SKM-1 (cell line): ENCODE data around the gene MFNG.
A peak's percentile ranks its signal among the peaks of the same experiment; 100 is the strongest.

Experiments
- DNase-seq: peaks from one replicate; lab custom pipeline; 2025; ENCODE audit not compliant: unreplicated experiment; lab: John Stamatoyannopoulos, UW

The MFNG gene

DNA sequence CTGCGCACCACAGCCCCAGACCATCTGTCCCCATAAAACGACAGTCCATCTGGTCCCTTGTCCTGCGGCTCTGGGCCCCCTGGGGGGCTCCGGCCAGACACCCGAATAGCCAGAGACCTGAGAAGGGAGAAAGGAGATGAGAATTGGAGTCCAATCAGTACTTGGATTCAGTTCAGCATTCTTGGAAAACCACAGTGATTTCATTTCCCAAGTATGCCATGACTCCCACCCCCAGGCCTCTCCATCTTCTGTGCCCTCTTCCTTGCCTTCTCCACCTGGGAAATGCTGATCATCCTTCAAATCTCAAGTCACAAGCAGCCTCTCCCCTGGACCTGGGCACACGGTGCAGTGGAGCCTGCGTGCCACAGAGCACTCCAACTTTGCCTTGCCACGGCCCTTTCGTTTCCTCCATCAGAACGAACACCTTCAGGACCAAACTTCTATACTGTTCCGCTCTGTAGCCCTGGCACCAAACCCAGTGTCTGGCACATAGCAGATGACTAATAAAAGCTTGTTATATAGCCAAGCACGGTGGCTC, 10.9 kb upstream of the MFNG start:
- DNase-seq, result no peak

DNA sequence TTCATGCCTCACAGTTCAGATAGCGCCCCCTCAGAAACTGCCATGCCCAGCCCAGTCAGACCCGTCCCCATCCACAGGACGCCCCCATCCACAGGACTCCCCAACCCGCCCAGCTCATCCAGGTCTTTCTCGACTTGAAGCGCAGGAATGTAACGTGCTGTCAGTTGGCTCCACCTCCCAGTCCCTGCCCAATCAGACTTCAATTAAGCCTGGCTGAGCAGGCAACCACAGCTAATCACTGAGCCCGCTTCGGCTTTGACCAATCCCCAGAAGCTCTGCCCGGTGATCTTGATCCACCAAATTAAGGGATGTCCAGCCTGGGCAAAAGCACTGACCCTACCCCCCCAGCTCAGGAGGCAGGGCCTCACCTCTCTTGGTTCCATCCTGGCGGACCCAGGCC, 10.5 kb upstream of the MFNG start:
- no peak for DNase-seq

DNA sequence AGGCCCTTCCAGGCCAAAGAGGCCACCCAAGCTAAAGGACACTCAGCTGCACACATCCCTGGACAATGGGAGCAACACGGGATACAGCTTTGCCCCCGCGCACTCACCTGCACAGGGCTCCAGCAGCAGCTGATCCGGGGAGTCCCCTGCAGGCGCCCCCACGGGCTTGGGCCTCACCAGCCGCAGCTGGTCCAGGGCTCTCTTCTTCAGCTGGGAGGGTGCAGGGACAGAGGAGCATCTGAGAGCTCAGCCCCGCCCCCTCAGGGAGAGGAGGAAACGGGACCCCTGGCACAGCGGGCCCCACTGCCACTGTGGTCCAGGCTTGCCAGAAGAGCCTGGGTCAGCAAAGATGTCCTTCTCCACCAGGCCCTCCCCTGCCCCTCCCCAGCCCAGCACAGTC, 7.8 kb upstream of the MFNG start:
- DNase-seq, result no peak

DNA sequence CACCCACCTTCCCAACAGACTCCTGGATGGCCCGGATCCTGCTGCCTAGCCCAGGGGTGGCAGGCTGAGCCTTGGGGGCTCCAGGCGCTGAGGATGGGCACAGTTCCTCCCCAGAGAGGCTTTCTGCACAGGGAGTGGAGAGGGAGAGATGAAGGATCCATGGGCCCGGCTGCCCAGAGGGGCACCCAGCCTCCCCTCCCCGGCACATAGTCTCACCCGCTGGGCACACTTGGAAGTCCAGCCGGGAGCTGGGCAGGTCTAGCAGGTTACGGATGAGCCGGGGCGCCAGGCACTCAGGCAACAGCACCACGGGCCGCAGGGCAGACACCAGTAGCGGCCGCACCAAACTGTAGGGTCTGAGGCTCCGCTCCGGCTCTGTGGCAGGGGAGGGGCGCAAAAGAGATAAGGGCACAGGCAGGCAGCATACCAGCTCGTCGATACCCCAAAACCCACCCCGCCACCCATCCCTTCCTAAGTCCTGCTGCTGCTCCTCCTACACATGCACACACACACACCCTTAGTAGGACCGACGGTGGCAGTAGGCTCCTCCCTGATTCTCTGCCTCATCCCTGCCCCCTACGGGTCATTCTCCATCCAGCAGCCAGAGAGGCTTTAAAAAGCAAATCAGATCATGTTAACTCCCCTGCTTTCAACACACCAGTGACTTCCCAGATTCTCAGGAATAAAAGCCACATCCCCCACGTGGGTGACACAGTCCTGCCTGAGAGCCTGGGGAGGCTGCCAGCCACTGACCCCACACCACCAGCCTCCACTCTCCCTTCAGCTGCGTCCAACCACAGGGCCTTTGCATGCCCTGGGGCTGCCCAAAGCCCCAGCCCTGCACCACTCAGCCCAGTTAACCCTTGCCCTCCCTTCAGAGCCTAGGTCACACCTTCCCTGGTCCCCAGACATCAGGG, 6.5 kb upstream of the MFNG start:
- DNase-seq, result peak; percentile 75

DNA sequence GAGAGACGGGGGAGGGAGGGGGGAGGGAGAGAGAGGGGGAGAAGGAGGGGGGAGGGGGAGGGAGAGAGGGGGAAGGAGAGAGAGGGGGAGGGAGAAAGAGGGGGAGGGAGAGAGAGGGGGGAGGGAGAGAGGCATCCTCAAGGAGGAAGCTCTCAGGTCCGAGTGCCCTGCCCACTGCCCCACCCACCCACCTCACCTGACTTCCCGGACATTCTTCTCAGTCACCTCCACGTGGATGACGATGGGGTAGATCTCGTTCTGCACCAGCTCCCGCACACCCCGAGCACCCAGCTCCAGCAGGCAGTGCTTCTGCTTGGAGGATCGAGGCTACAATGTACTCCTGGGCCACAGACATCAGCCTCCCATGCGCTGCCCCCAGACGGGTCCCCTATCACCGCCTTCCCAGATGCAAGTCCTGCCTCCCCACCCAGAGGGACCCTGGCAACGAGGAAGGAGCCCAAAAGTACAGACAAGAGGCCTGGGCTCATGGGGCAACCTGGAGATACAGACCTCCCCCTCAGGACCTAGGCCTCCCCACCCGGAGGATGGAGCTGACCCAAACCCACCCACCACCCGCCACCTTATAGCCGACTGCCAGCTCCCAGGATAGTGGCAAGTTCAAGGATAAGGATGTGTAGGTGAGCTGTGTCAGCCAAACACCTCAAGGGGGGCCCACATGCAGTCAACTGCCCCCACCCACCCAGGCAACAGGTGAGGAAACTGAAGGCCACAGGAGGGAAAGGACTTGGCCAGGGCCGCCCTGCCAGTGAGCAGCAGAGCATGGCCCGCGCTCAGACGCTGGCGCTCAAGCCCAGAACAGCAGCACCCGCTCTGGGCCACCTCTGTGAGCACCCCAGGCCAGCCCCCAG, 5.6 kb upstream of the MFNG start:
- no peak for DNase-seq

DNA sequence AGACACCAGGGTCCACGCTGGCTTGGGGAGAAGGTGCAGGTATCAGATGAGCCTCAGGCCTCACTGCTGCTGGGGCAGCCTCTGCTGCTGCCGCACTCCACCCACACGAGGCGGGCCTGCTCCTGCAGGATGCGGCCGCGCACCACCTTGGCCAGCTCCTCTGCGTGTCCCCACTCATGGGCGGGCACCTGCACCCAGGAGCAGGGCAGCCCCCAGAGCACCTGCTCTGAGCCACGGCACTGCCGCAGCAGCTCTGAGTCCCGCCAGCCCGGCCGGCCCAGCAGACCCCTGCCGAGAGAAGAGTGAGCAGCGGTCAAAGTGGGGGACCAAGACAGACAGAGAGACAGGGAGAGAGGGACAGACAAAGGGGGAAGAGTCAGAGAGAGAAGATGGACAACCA, 4.9 kb upstream of the MFNG start:
- no peak for DNase-seq

DNA sequence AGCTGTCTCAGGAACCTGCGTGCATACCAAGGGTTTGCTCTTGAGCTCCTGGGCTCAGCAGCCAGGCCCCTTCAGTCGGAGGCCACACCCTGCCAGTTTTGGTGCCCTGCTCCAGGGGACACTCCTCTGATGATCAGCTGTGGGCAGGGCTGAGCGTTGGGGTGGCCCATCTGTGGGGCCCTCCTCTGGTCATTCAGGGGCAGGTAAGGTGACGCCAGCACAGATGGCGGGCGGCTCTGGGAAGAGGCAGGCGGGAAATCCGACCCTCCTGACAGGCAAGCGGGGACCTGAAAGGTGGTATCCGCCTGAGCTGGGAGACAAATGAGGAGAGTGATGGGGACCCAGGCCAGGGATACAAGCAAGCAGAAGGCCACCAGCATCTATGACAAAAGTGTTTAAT, 3.8 kb upstream of the MFNG start:
- DNase-seq, result no peak

DNA sequence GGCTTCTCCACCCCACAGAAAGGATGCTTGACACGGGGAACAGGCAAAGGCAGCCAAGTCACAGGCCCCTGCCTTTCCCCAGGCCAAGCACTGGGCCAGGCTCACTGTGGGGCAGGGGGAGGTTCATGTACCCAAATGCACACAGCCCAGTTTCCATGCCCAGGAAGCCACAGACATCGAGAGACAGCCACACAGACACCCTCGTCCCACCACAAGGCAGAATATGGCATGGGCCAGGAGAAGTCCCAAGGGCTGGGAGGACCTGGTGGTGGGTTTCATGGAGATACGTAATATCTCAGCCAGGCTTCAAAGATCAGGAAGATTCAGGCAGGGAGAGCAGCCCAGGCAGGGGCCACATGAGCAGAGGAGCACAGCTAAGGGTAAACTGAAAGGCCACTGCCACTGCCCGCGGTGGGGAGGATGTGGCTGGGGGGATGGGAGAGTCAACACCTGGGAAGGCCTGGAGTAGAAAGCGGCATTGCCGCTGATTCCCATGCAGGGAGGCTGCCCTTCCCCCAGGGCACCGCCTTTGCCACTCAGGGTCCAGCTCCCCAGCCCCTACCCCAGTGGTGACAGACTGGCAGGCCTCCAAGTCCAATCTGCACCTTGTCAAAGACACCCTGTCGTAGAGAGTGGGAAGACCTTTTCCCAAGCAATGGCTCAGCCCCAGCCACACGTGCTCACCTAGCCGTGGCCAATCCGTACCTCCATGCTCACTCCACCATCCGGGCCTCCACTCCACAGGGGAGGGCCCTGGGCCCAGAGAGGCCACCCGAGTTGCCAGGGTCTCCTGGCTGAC, 2.4 kb upstream of the MFNG start:
- DNase-seq, result no peak

DNA sequence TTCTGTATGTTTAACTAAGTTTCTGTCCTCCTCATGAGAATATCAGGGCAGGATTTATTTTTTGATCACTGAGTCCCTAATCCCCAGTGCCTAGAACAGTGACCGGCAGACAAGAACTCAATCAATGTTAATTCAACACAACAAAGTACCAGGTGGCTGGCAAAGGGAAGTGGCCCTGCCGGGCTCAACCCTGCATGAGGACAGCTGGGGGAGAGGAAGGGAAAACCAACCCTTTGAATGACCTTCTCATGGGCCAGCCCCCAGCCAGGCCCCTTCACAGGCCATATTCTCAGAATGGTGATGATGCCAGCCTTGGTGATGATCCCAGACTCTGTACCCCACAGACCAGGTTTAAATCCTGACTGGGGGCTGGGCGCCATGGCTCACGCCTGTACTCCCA, 1.4 kb upstream of the MFNG start:
- DNase-seq, result no peak

DNA sequence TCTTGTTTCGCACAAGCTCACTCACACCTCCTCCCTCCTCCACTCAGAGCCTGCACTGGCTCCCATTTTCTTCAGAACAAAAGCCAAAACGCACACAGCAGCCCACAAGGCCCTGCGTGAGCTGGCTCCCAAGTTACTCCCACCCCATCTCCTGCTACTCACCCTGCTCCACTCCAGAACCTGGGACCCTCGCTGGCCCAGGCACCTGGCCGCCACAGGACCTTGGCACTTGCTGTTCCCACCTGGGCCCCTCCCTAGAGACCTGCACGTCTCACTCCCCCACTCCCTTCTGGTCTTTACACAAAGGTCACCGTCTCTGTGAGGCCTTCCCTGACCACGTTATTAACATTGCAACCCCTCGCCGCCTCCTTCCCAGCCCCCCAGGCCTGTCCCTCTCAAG, 945 bp upstream of the MFNG start:
- DNase-seq, result no peak

DNA sequence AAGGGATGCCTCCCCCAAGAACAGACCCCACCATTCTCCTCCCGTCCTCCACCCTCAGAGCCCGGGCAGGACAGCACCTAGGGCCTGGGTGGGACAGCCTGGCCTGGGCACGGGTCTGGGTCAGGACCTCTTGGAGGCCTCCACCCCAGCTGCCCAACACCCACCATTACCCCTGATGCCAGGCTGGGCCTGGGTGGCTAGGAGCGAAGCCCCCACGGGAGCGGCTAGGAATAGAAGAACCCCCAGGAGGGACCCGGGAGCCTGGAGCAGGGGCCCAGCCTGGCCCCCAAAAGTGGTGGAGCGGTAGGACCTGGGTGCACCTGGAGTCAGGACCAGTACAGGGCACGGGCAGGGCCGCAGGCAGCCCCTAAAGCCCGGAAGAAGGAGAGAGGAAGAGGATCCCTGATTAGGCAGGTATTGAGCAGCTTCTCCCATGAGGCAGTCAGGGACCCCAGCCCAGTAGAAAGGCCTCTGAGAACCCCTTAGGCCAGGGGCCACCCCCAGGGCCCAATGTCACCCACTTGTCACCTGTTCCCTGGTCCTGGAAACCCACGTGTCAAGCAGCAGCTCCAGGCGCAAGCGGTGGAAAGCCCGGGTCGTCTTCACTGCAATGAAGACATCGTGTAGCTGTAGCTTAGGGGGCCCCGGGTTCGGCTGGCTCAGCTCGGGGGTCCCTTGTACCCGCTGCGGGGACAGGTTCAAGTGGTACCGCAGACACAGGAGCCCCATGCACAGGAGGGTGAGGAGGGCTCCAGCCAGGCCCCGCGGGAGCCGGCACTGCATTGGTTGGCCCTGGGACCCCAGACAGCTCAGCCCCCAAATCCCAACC, 575 bp downstream of the MFNG start:
- DNase-seq, result no peak

DNA sequence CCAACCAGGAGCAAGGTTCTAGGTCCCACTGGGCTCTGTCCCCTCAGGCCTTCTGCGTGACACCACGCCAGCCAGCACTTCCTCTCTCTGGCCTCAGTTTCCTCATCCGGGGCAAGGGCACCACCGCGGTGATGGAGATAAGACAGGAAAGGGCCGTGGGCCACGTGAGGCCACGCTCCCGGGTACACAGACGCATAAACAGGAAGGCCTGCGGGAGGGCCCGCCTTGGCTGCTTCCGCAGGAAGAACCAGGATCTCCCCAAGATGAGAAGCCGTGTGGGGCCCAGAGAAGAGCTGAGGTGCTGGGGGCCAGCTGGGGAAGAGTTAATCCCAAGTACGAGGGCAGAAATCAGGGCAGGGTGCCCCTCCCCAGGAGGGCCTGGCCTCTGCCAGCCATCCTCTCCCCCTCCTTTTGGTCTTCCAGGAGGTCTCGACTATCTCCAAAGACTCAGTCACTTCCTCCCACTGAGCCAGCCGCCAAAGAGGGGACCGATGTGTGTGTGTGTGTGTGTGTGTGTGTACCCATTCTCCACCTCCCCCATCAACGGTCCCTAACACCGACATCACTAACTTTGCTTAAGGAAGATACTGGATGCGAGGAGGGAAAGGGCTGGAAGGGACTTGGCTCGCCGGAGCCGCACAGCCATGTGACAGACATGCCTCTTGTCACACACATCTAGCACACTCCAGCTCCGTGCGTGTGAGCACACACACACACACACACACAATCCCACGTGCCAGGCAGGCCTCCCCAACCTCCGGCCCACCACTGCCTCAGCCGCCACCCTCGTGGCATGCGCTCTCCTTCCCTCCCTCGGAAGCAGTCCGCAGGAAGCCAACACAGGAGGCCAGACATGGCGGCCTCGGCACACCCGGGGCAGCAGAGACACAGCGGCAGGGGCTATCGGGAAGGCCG, 1.4 kb downstream of the MFNG start:
- DNase-seq, result peak; percentile 90

DNA sequence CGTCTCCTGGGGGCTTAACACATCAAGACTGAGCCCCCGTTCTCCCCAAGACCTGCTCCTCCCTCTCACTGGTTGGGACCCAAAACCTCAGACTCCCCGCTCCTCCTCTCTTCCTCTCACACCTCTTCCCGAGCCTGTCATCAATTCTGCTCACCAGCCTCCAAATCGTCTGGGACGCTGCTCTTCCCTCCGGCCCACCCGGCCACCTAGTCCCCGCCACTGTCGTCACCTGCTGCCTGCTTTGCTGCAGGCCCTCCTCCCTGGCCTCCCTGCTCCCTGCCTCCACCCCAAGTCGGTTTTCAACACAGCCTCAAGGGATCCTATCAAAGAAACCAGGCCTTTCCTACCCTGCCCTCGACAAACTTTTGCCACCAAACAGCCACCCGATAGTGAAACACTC, 3.1 kb downstream of the MFNG start:
- no peak for DNase-seq

DNA sequence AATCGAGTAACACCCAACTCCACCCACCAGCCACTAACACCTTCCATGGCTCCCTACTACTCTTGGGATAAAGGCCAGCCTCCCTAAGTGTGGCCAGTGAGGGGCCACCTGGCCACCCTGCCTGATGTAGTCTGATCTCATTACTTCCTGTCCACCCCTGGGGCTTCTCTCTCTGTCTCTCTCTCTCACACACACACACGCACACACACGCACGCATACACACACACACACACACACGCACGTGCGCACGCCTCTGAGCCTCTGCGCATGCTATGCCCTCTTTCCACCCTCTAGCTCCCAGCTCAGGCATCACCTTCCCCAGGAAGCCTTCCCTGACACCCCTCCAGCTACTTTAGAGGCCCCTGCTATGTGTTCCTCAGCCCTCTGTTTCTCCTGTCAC, 3.9 kb downstream of the MFNG start:
- no peak for DNase-seq

DNA sequence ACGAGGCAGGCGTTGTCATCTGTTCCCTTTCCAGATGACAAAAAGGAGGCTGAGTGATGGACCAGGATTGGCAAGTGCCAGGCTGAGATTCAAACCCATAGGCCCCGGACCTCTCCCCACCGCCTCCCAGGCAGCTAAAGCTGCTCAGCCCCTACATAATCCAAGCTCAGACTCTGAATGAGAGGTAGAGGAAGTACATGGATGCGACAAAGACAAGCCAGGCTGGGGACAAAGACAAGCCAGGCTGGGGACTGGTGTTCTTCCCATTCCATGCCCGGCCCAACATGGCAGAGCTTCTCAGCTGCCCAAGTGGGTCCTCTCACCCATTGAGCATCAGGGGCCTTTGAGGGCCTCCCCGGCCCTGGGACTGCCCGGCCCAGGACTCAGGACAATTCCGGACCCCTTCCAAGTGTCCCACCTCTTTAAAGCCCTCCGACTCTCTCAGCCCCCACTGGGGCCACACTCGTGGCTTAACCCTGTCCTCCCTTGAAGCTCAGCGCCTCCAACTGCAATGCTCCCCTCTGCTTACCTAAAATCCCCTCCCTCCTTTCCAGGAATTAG, 4.8 kb downstream of the MFNG start:
- no peak for DNase-seq

DNA sequence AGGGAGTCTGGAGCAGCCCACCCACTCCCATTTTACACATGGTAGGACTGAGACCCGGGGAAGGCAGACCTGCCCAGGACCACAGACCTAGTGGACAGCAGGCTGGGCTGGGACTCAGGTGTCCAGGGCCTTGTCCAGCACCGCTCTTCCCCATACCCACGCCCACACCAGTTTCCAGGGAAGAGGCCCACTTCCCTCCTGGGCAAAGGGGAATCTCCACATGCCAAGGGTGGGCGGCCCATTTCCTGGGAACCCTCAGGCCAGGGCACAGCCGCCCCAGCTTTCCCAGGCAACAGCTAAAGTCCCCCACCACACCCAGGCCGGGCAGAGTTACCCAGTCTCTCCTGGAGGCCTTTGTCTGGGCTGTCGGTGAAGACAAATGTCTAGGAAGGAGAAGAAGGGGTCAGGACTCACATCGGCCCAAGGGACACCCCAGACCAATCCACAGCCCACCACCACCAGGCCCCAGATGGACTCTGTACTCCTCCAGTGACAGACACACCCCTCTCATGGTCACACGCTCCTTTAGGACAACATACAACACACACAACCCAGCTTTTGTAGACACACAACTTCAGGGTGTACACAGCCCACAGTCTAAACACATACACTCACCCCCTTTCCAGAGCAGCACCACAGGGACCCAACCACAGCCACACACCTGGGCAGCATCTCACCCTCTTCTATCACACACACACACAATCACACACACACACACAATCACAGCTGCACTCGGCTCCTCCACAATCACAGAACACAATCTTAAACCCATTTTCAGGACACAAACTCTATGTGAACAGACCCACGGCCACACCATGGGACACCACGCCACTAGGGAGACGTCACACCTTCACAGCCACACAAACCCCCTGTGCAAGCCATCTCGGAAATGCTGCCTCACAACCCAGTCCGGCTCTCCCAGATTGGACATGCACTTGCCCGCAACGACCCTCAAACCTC, 5.5 kb downstream of the MFNG start:
- no peak for DNase-seq

DNA sequence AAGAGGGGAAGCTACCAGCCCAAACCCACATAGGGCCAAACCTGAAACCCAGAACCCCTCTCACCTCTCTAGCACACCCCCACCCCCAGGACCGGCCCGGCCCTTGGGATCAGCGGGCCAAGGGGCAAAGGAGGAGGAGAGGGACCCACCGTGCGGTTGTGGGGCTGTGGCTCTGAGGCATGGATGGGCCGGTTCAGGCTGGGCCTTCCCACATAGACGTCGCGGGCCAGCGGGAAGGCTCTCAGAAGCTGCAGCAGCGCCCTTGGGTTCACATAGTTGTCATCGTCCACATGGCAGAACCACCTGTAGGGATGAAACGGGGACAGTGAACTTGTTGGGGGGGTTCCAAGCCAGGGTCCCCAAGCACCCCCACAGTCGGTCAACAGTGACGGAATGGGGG, 7.0 kb downstream of the MFNG start:
- no peak for DNase-seq
